HepG2 (cell line): Measurements from ENCODE around the gene SLC48A1. TPM values are rescaled to one million over a fixed set of nuclear protein-coding genes. Genes with fewer than 3 reads are reported as not detected.

ENCODE experiments used
- DBP ChIP-seq: sonication (generic); formaldehyde crosslinking; IDR thresholded peaks from 2 replicates; pipeline ENCODE4 v1.4.0; 2020; ENCODE audit warnings: missing genetic modification reagents; ENCODE audit errors: not compliant biosample characterization
- DMAP1 ChIP-seq: IDR thresholded peaks from 2 replicates; pipeline ENCODE4 v1.6.1; 2016
- HDAC2 ChIP-seq: sonication (generic); formaldehyde crosslinking; IDR thresholded peaks from 2 replicates; pipeline ENCODE4 v1.4.0; 2020; ENCODE audit warnings: missing genetic modification reagents
- HNRNPUL1 ChIP-seq: fragments of 200-400 bp; formaldehyde crosslinking; IDR thresholded peaks from 2 replicates; pipeline ENCODE4 v1.6.1; 2017; ENCODE audit warnings: low read depth, mild to moderate bottlenecking, low read length, moderate library complexity
- MATR3 ChIP-seq: sonication (generic); formaldehyde crosslinking; IDR thresholded peaks from 2 replicates; pipeline ENCODE4 v1.4.0; 2020; ENCODE audit warnings: missing genetic modification reagents
- SAP130 ChIP-seq: IDR thresholded peaks from 2 replicates; pipeline ENCODE4 v1.6.1; 2016; ENCODE audit warnings: low read depth
- U2AF1 ChIP-seq: fragments of 200-400 bp; formaldehyde crosslinking; optimal IDR thresholded peaks from 2 replicates; pipeline ENCODE3; 2017; ENCODE audit warnings: mild to moderate bottlenecking, low read depth, low read length
- ZBTB25 ChIP-seq: IDR thresholded peaks from 2 replicates; pipeline ENCODE4 v1.6.1; 2018; ENCODE audit warnings: missing genetic modification reagents
- ZBTB39 ChIP-seq: sonication (generic); formaldehyde crosslinking; IDR thresholded peaks from 2 replicates; pipeline ENCODE4 v1.5.0; 2020; ENCODE audit warnings: missing genetic modification reagents
- ZBTB40 ChIP-seq, 2 experiments: fragments of 450-650 bp in 1 of 2; sonication (generic) in 1 of 2; formaldehyde crosslinking in 1 of 2; IDR thresholded peaks; 2 replicates each; pipeline versions ENCODE4 v1.6.1 to v1.8.0; 2016 to 2022; ENCODE audit warnings: antibody characterized with exemption in 1 of 2, mild to moderate bottlenecking in 1 of 2, missing genetic modification reagents in 1 of 2
- ZNF510 ChIP-seq: sonication (generic); formaldehyde crosslinking; IDR thresholded peaks from 2 replicates; pipeline ENCODE4 v1.4.0; 2020; ENCODE audit warnings: low read depth, mild to moderate bottlenecking, missing genetic modification reagents
- ZNF674 ChIP-seq: sonication (generic); formaldehyde crosslinking; IDR thresholded peaks from 2 replicates; pipeline ENCODE4 v1.5.0; 2020; ENCODE audit warnings: low read depth, mild to moderate bottlenecking, missing genetic modification reagents
- ZNF800 ChIP-seq: sonication (generic); formaldehyde crosslinking; IDR thresholded peaks from 2 replicates; pipeline ENCODE4 v1.4.0; 2020; ENCODE audit warnings: missing genetic modification reagents
- polyA plus RNA-seq, 8 experiments: library from polyadenylated mRNA; depleted of rRNA in 3 of 8; stranded (reverse) in 7 of 8; unstranded in 1 of 8; fragments of >200 nt; fragmentation: Illumina TruSeq in 4 of 8; extraction: Trizol in 4 of 8; gene quantifications; 2 replicates each; pipeline versions ENCODE4 v1.2.1 to v1.2.3, GENCODE V29; 2011 to 2016; ENCODE audit warnings: low read depth in 4 of 8, missing spikeins in 1 of 8, mixed read lengths in 1 of 8; ENCODE audit not compliant: insufficient read depth in 1 of 8
- total RNA-seq, 5 experiments: library from RNA; depleted of rRNA; stranded (reverse); fragments of >200 nt; fragmentation: Illumina TruSeq; extraction: Trizol; gene quantifications; 2 replicates each; pipeline ENCODE4 v1.2.3, GENCODE V29; 2016; ENCODE audit warnings: low read depth in 1 of 5

The SLC48A1 gene
- total and polyA plus RNA-seq, 2 of the 13 experiments (the other 11 are each of a cell fraction or from before 2014, with no cell fraction given) = 2.2 to 3.7 TPM

- TF ChIP-seq HNRNPUL1 (no peak), DMAP1 (0 out of 2 replicates have a peak, but pooled peaks have one; percentile 42), ZNF800 (peak; percentile 45; the same call in 1 of the 2 replicates), ZBTB39 (CRISPR knock-in tag) (0 out of 2 replicates have a peak, but pooled peaks have one; percentile 61), MATR3 (no peak), ZNF510 (CRISPR knock-in tag) (no peak), ZBTB25 (CRISPR knock-in tag) (no peak), U2AF1 (no peak), HDAC2 (CRISPR knock-in tag) (no peak), ZNF674 (CRISPR knock-in tag) (no peak), ZBTB40 (IDR thresholded peaks at IDR 0.05) (no peak), ZBTB40 (CRISPR knock-in tag; IDR thresholded peaks at IDR 0.05) (no peak), DBP (CRISPR knock-in tag) (no peak), SAP130 (peak; percentile 89)
Observed at GRCh38 chr12:47758834-47759690, 14.0 kb upstream of the SLC48A1 start, which contains the start of gene RAPGEF3 (continued).
